Activated T-cell treated with anti-CD3 and anti-CD28 coated beads for 4 hours (primary cell): Measurements from ENCODE around the gene FXYD2.
"Not testable (repeated sequence)": the region's sequence is repeated elsewhere in the genome, so short reads cannot be mapped to it uniquely, and the experiment has no call there.

ENCODE experiments used
- DNase-seq: peaks from one replicate; pipeline ENCODE4 v3.0.0-alpha.2; 2020

The FXYD2 gene

GRCh38 chr11:117819096-117820040 is 5.2 kb downstream of the FXYD2 start:
- DNase-seq: no peak

- no peak for DNase-seq
These were observed 6.3 kb downstream of the FXYD2 start for GRCh38 chr11:117818041-117818873.

- DNase-seq: peak; percentile 88
These were observed 7.0 kb downstream of the FXYD2 start for GRCh38 chr11:117817368-117818040.

DNA sequence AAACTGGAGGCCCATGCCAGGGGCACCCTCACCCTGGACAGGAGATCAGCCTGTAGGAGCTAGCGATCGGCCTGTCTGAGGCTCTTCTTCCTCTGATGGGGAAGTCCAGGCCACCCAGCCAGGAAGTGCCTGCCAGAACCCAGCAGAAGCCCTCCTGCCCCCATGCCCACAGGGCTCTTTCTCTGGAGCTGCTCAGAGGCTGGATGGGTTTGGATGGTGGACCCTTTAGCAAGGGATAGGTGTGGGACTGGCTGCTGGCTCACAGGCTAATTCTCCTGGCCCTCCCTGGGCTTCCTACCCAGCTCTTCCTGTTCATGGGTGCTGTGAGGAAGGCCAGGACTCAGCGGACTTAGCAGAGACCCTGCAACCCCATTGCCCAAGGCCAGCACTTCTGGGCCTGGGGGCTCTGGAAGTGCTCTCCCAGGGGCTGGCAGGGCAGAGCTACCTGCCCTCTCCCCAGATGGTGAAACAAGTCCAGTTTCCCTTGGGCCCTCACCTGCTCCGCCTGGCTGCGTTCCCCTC is 7.6 kb downstream of the FXYD2 start:
- no peak for DNase-seq

DNA sequence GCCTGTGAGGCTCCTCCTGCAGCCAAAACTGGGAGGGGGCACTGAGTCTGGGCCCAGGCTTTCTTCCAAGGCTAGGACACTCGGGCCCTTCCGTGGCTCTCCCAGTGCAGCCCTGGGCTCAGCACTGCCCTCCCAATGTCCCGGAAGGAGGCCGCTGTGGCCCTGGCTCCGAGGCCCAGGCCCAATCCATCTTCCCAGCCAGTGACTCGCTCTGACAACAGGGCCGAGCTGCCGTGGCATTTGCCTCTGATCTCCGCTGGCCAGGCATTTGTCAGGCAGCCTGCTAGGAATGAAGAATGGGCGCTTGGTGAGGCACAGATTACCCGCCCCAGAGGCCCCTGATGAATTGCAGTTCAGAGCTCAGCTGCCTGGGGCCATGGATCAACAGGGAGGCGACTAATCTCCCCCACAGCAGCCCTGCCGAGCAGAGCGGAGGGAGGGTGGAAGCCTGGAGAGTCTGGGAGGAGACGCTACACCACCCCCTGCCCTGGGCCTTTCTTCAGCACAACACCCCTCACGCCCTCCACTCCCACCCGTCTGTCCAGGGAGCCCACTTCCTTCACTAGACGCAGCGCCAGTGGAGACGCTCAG is 8.3 kb downstream of the FXYD2 start:
- DNase-seq: no peak

- peak; percentile 55 for DNase-seq
These were observed 9.2 kb downstream of the FXYD2 start for GRCh38 chr11:117815262-117815803.

- peak; percentile 55 for DNase-seq
These were observed 9.7 kb downstream of the FXYD2 start for GRCh38 chr11:117814766-117815261.

GRCh38 chr11:117814204-117814765 is 10.3 kb downstream of the FXYD2 start:
- DNase-seq: no peak

DNA sequence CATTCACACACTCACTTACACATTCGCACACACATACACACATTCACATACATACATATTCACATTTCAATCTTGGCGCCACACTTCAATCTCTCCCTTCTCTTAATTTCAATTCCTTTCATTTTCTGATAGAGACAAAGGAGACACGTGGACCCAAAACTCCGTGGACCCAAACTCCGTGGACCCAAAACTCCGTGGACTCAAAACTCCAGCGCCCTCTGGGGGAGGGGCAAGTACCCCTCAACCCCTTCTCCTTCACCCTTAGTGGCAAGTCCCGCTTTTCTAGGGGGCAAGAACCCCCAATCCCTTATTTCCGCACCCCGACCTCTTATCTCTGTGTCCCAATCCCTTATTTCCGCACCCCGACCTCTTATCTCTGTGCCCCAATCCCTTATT is 14.5 kb downstream of the FXYD2 start:
- DNase-seq: not testable (repeated sequence)

- DNase-seq: no peak
These were observed 15.1 kb downstream of the FXYD2 start for GRCh38 chr11:117809236-117810055.

- no peak for DNase-seq
These were observed 15.8 kb downstream of the FXYD2 start for GRCh38 chr11:117808784-117809183.

GRCh38 chr11:117807482-117808327 is 16.8 kb downstream of the FXYD2 start:
- DNase-seq: peak; percentile 79

DNA sequence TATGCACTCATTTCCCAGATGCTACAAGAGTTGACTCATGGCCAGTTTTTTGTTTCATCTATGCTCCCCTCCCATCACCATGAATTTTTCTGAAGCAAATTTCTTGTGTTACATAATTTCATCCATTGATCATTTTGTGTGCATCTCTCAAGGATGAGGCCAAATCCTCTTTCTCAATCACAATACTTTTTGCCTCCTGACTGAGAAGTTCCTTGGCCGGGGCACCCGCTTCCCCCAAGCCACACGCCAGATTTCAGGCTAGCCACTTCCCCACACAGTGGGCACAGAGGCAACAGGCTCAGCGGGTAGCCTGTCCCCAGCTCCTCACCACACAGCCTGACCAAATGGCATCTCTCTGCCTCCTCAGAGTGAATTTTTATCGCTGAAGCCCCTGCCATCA is 17.7 kb downstream of the FXYD2 start:
- DNase-seq: no peak

- DNase-seq: no peak
These were observed 19.5 kb downstream of the FXYD2 start for GRCh38 chr11:117805045-117805444.

DNA sequence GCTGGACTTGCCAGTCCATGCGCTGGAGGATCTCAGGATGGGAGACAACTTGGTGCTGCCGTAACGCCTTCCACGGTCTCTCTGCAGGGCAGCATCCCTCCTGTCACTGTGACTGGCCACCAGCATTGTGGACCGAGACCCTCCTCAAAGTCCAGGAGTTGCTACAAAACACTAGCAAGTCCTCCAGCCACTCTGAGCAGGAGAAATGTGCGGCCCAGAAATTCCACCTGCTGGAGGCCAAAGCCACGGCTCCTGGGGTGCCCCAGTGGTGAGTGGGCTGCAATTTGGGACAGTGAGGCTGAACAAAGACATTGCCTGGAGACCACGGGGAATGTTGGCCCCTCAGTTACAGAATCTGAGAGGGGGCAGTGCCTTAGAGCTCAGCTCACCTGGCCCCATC is 20.6 kb downstream of the FXYD2 start:
- DNase-seq: no peak

DNA sequence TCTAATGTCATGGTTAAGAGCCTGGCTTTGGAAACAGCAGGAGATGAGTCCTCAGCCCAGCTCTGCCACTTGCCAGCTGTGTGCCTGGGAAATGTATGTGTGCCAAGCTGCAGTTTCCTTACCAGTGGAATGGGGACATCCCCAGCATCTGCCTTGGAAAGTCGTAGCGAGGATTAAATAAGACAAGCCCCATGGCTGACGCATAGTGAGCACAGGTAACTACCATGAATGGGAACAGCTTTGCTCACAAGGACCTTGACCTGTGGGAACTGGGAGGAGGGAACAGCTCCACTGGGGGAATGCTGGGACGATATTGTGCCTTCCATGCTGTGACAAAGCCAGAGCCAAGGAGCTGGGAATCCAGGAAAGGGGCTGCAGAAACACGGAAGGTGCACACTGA is 24.9 kb downstream of the FXYD2 start:
- DNase-seq: no peak

GRCh38 chr11:117796872-117797529 is 27.5 kb downstream of the FXYD2 start, which contains the start of gene DSCAML1:
Gene DSCAML1 (minus strand): TSS chr11:117797216. CDS start chr11:117797079, 137 bp downstream.
- DNase-seq: no peak

DNA sequence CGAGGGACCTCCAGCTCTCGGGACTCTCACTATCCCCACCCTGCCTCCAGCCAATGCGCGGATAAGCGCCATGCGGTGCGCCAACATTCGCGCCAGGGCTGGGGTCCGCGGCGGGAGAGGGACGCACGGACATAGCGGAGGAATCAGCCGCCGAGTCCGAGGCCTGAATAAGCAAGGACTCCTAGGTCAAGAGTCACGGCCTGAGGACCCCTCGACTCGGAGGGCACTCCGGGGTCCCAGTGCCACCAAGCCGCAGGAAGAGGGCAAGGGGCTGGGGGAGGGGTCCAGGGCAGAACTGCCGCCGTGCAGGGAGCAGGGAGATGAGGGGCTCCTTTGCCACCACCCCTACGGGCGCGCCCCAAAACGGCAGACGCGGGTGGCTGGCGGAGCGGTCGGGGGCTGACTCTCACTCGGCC is 28.1 kb downstream of the FXYD2 start:
- no peak for DNase-seq
